ENCODE data around the gene HYAL2.
A peak's percentile ranks its signal among the peaks of the same experiment; 100 is the strongest.

The HYAL2 gene

DNA sequence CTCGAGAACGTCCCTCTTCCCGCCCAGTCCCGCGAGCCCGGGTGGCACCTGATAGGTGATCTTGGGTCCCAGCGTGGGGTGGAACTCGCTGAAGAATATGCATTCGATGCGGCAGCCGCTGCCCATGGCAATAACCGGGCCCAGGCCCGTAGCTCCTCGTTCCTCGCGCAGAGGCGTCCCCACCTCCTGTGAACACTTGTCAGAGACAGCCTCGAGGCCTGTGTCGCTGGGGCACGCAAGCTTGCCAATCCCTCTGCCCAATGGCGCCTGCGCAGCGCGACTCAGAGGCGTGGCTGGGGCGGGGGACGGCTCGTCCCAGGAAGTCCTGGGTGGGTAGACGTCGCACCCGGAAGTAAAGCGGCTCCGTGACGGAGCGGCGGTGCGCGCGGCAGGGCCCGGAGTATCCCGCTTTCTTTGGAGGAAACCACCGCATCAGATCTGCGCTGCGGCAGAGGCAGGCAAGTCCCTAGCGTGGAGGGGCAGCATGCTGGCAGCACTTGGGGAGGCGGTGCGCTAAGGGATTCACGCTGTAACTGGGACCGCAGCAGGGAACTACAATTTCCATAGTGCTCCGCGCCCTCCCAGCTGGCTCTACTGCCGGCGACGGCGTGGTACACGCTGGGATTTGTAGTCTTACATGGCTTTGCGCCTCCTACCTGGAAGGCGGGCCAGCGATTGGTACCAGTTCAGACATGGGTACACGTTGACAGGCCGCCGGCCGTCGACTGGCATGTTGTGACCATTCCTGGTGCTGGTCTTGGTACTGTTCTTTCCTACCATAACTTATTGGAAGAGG, 28.2 kb upstream of the HYAL2 start, which contains the start of the genes CYB561D2 and NPRL2:
Gene CYB561D2 (plus strand): TSS at position 336 of the 796 bp plus-strand sequence. CDS start 572 bp downstream, outside the sequence.
Gene NPRL2 (minus strand): TSS at position 249 of the 796 bp plus-strand sequence. CDS start 123 bp downstream, at position 126.
- DNase-seq (ENCODE audit: low spot score) = peak; percentile 96

- DNase-seq (ENCODE audit: low spot score) = no peak
Observed at GRCh38 chr3:50350213-50350526, 27.6 kb upstream of the HYAL2 start.

DNA sequence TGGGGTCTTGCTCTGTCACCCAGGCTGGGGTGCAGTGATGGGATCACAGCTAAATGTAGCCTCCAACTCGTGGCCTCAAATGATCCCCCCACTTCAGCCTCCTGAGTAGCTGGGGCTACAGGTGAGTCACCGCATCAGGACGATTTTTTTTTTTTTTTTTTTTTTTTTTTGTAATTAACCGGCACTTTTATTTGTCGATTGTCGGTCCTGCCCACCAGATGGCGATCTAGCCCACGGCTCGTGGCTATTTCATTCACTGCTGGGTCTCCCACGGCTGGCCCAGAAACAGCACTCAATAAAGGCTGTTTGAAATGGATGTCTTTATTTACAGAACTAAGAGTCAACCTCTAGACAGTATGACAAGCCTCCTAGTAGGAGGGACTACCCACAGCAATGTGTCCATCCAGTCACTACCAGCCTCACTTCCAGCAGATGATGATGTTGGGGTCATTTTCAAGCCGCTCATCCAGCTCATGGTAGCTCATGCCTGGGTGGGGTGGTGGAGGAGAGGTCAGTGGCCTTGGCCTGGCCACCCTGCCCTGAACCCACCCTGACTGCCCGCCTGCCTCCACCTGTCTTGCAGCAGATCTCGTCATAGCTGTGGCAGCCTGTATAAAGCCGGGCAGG, 24.8 kb upstream of the HYAL2 start:
- peak; percentile 62 for DNase-seq (ENCODE audit: low spot score)

DNA sequence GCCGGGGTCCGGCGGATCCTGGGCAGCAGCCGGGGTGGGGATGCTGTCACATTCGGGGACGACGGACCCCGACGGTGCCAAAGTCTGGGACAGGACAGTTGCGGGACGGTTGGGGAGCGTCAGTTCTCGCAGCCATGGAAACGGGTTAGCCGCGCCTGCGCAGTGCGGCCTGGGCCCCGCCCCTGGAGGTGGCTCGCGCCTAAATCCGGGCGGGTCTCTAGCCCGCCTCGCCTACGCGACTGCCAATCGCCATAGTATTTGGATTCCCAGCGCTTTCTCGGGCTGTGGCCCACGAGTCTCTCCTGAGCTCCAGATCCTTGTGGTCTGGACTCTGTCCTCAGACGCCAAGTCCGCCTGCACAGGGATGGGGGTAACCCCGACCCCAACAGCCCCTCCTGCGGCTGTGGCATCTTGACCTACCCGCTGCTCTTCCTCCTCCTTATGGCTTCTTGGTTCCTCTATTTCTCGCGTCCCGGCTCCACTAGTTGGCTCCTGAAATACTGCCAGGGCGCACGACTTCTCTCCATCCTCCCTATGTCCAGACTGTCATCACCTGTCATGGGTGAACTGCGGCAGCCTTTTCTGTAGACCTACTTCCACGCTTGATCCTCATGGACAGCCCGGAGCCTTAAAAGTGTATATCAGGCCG, 23.2 kb upstream of the HYAL2 start, which contains the start of gene ZMYND10:
Gene ZMYND10 (minus strand): TSS at position 147 of the 649 bp plus-strand sequence. CDS start 153 bp downstream, outside the sequence.
- DNase-seq (ENCODE audit: low spot score) = no peak

GRCh38 chr3:50345008-50345407, 22.5 kb upstream of the HYAL2 start:
- DNase-seq (ENCODE audit: low spot score) = no peak

DNA sequence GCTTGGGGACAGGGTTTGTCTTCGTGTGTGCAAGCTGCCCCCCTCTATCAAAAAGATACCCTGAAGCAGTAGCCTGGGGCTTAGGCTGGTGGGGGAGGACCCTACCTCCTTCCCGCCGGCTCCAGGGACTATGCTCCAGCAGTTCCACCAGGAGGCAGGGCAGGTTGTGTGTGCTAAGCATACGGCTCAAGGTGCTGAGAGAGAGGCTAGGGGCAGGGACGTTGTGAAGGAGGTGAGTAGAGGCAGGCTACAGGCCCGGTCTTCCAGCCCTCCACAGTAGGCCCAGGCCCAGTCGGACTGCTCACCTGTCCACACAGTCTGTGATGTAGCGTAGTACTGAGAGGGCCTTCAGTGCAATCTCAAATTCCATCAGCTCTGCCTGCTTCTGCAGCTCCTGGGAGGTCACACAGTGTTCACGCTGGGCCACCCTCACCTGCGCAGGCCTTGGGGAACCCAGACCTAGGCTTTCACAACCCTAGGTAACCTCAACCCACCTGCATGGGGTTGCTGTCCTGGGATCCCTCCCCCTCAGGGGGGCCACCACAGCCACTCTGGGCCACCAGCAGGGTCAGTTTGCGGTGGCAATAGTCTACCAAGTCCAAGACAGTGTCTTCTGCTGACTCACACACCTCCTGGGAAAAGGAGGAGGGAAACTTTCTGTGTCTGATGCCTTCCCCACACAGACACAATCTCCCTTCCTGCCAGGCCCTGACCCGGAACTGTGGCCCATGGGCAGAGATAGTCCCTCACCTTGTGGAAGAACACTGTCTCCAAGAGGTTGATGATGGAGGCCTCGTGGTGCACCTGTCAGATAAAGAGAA, 20.5 kb upstream of the HYAL2 start:
- DNase-seq (ENCODE audit: low spot score) = no peak

DNA sequence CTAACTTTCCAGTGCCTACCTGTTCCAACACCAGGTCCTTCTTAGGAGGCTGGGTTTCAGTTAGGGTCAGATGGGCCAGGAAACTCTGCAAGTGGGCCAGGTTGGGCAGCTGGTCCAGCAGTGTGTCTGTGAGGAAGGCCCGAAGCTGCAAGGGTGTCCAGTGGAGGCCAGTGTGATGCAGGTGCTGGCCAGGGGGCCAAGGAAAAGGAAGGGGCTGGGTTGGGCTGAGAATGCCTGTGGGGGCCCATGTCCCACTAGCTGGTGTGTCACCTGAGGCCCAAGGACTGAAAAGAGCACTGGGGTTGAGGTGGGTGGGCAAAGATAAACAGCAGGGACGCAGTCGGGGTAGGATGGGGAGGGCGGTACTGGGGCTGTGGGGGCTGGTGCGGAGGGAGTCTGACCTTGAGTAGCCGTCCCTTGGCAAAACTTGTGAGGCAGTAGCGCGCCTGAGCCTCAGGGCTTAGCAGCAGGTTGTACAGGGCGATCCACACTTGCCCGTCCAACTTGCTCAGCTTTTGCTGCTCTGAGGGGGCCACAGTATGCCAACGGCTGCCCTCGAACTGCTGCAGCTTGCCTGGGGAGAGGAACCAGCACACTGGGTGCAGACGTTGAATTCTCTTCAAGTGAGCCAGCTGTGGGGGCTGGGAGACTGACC, 19.6 kb upstream of the HYAL2 start:
- DNase-seq (ENCODE audit: low spot score) = no peak

DNA sequence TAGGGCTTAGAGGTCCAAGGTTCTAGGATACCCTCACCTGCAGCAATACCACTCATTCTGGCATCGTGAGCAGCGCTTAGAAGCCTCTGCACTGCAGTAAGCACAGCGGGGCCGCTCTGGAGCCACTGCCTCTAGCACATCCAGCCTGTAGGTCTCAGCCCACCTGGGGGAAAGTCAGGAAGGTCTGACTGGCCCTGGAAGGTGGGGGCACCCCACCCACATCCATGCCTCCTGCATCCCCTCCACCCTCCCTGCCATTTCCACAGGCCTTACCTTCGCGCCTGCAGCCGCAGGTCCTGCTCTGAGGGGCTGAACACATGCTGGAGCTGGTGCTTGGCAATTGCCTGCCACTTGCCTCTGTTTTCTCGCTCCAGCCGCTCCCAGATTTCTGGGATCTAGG, 19.0 kb upstream of the HYAL2 start:
- DNase-seq (ENCODE audit: low spot score) = no peak

DNA sequence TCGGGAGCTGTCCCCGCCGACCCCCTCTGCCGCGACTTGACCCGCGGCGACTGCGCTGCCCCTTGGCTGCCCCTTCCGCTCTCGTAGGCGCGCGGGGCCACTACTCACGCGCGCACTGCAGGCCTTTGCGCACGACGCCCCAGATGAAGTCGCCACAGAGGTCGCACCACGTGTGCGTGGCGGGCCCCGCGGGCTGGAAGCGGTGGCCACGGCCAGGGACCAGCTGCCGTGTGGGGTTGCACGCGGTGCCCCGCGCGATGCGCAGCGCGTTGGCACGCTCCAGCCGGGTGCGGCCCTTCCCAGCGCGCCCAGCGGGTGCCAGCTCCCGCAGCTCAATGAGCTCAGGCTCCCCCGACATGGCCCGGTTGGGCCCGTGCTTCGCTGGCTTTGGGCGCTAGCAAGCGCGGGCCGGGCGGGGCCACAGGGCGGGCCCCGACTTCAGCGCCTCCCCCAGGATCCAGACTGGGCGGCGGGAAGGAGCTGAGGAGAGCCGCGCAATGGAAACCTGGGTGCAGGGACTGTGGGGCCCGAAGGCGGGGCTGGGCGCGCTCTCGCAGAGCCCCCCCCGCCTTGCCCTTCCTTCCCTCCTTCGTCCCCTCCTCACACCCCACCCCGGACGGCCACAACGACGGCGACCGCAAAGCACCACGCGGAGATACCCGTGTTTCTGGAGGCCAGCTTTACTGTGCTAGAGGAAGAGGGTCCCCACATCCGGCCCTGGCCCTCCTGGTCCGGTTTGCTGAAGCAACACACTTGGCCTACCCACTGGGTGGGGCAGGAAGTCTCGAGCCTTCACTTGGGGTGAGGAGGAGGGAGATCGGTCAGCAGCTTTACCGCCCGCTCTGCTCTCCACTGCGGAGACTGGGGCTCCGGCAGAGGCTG, 18.1 kb upstream of the HYAL2 start, which contains the start of gene RASSF1:
Gene RASSF1 (minus strand): TSS at position 389 of the 882 bp plus-strand sequence. CDS start 31 bp downstream, at position 358.
- no peak for DNase-seq (ENCODE audit: low spot score)

DNA sequence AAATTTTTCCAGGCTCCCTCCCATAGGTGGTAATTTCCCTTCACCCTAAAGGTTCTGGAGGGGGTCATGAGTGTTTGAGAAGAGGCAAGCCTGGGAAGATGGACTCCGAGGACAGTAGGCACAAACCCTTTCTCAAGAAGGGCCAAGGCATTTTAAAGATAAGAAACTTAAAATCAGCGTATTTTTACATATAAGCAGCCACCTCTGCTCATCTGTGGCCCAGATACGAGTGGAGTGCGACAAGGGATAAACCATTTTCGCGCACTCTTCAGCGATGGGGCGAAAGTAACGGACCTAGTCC, 17.6 kb upstream of the HYAL2 start:
- DNase-seq (ENCODE audit: low spot score) = no peak

- DNase-seq (ENCODE audit: low spot score) = no peak
Observed at GRCh38 chr3:50339485-50340146, 17.1 kb upstream of the HYAL2 start.

GRCh38 chr3:50338965-50339364, 16.4 kb upstream of the HYAL2 start:
- no peak for DNase-seq (ENCODE audit: low spot score)

DNA sequence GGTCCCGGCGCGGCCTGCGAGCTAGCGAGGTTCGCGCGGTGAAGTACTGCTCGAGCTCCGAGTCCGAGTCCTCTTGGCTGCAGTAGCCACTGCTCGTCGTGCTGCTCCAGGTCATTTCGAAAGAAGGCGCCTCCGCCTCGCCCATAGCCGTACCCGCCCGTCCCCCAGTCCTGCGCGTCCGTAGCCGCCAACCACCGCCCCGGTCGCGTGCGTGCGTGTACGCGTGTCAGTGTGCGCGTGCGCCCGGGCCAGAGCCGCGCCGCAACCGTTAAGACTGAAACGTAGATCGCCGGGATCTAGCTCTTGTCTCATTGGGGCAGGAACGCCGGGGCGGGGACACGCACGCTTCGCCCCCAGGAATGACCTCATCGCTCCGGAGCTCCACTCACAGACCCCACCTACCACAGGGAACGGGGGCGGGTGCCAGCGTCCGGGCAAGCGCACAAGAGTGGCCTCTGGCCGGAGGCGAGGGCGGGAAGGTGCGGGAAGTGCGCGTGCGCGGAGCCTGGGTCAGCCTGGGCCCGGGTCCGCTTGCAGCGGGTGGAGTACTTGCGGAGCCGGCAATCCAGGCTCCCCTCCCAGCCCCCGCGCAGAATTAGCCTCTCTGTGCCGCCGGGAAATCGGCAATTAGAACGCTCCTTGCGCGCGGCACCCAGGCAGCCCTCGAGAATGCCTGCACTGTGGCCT, 14.8 kb upstream of the HYAL2 start:
- peak; percentile 97 for DNase-seq (ENCODE audit: low spot score)

GRCh38 chr3:50336452-50337174, 14.1 kb upstream of the HYAL2 start:
- no peak for DNase-seq (ENCODE audit: low spot score)

DNA sequence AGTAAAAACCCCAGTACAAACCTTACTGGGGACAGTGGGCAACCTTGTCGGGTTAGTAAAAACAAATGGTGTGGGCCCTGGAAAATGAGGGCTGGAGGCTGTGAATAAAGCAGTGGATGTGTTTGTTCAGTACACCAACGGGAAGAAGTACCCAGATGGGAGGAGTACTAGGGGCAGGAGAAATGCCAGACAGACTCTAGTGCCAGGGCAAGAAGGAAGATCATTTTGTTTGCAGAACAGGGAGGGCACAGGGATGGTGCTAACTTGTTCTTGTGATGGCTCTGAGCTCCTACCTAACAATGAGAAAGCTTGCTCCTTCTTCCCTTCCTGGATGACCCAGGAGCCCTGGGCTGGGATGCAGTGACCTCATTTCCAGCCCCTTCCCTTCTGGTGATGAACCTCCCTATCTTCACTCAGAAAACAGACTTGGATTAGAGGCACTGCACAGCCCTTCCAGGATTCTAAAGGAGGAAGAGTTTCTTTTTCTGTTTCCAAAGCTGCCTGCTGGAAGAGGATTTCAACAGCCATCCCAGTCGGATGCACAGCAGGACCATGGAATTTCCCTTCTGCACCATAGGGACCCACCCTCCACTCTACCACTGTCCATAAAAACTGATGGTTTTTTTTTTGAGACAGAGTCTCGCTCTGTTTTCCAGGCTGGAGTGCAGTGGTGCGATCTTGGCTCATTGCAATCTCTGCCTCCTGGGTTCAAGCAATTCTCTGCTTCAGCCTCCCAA, 12.0 kb upstream of the HYAL2 start:
- DNase-seq (ENCODE audit: low spot score) = no peak

GRCh38 chr3:50333744-50334328, 11.3 kb upstream of the HYAL2 start:
- DNase-seq (ENCODE audit: low spot score) = no peak

DNA sequence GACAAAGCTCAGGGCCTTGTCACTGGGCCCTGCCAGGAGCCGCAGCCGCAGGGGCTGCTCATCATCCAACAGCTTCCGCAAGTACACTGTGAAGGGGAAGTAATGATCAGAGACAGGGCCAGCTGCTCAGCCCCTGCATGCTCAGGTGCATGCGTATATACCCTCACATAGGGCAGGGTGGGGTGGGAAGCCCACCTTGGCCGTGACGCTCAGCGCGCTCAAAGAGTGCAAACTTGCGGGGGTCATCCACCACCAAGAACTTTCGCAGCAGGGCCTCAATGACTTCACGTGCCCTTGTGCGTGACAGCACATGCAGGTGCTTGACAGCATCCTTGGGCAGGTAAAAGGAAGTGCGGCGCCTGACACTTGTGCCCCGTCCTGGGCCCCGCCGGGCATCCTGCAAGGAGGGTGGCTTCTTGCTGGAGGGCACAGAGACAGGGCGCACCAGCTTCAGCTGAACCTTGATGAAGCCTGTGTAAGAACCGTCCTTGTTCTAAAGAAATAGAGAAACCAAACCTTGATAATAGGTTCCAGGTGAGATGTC, 8.9 kb upstream of the HYAL2 start:
- DNase-seq (ENCODE audit: low spot score) = no peak

Measured in globus pallidus (tissue), 1 donor.